GM20431 (cell line): ENCODE results near the gene UIMC1.

Source experiments
- in situ Hi-C: fragments of 300-500 bp; cut with MseI, MboI; formaldehyde crosslinking; loops from one replicate; pipeline ENCODE4 v1.15.0; 2020; ENCODE audit warnings: low sequenced_read_pairs; ENCODE audit not compliant: unreplicated experiment

UIMC1 gene

DNA sequence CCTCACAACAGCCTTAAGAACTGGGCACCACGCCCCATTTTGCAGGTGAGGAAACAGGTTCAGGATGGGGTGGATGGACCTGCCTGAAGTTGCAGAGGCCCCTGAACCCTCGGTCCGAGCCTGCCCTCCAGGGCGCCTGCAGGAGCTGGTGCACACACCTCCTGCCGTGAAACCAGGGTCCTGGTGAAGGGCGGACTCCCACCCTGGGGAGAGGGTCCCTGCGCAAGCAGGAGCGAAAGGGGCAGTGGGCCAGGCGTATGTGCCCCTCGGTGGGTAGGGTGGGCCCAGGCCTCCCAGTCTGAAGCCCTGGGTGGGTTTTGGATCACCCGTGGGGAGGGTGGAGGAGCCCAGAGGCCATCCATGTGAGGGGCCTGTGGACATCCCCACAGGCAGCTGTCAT is 145.3 kb downstream of the UIMC1 start:
- in situ Hi-C loops: no loop called here

DNA sequence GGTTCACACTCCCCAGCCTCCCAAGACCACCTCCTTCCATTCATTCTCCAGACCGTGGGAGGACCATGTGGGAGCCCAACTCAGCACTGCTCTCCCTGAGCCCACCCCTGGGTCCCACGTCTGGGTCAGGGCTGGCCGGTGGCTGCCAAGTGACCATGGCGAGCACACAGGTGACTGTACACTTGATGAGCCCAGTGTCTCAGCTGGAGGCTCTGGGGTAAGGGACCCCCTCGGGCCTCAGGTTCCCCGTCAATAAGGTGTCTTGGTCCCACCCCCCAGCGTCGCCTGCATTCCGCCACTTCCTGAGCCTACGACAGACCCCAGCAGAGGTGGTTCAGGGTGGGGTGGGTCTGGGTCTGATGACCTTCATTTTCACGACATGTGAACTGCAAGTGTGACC is 146.2 kb downstream of the UIMC1 start:
- in situ Hi-C loops: no loop called here

DNA sequence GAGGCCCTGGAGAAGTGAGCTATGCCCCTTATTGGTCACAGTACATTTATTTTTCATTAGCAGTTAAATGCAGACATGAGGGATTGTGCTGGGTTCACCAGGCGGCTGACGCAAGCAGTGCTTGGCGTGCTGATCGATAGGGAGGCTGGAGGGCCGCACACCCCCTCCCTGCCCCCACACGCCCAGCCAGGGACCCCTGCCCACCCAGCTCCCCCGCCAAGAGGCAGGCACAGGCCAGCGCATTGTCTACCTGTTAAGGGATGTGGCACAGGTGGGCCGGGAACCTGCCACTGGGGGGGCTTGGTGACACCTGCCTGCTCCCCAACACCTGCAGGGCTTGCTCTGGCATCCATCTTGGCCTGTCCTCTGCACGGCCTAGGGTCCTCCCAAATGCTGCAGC is 146.7 kb downstream of the UIMC1 start:
- in situ Hi-C loops: no loop called here

DNA sequence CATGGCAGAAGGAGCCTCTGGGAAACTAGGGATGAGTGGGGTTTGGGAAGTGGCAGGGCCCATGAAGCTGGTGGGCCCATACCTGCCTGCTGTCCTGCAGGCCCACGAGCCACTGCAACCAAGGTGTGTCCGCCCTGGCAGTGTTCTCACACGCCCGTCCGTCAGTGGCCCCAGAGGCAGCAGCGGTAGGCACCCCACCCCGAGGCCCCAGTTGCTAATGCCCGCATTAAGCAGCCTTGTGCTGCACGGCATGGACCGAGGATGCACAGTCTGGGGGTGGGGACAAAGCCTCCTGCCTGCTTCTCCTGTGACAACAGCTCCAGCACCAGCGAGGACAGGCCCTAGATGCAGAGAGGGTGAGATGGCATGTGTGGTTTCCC is 148.7 kb downstream of the UIMC1 start:
- in situ Hi-C loops: no loop called here

DNA sequence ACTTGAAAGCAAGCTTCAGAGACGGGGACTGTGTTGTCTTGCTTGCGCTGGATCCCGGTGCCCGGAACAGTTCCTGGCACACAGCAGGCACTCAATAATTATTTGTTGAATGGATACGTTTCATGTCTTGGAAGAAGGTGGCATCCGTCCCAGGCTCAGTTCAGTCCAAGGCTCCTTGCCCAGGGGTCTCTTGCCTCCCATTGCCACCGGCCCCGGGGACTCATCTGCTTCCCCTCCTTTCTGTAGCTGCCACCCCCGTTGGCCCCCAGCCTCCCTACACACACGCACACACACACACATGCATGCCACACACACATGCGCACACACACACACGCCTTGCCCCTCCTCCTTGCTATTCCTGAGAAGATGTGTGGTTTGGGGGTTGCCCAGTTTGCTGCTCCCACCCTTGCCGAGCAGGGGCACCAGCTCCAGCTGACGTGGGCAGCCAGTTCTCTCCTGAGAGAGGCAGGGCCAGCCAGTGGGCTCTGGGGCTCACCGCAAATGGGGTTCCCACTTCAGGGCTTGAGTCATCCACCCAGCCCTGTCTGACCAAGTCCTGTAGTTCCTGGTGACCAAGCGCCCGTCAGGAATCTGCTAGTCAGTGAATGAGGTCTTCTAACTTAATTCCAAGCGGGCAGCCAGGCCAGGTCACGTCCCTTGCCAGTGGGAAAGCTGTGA is 149.2 kb downstream of the UIMC1 start:
- in situ Hi-C loops: no loop called here

DNA sequence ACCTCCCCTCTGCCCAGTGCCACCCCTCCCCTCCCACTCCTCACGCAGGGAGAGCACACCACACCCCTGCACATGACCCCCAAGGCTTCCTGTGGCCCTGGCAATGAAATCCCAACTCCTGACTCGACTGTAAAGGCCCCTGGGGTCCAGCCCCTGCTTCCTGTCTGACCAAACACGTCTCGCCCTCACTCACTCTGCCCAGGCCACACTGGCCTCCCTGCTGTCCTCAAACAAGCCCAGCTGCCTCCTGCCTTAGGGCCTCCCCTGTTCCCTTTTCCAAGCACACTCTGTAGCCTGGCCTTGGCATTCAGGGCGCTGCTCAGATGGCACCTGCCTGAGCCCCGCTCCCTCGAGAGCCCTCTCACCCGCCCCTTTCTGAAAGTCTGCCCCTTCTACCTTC is 149.8 kb downstream of the UIMC1 start:
- in situ Hi-C loops: no loop called here

DNA sequence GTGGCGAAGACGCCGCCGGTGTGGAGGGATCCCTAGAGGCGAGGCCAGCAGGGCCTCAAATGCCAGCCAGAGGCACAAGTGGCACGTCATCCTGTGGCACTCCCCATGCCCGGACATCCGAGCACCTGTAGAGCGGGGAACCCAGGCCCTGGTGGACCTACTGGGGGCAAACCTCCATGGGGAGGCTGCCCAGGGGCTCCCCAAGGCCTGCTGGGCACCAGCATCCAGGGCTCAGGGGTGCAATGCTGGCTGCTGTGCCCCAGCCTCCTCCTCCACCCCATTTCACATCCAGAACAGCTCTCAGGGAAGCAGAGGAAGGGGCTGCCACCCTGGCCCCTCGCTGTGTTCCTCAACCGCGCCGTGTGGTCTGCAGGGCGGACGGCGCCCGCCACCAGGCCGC is 151.0 kb downstream of the UIMC1 start:
- in situ Hi-C loops: no loop called here
